Right cardiac atrium (tissue), 5 donors: ENCODE measurements around the gene APOA1. TPM values are rescaled to one million over a fixed set of nuclear protein-coding genes. Genes with fewer than 3 reads are reported as not detected.

ENCODE experiments used
- ATAC-seq, 2 donors: fragments of 200-7000 bp; cut with Tn5 transposase; one replicate each; pipeline versions ENCODE4 v1.8.0 to v1.9.1; 2020; ENCODE audit warnings: moderate library complexity in 2 of 2, mild to moderate bottlenecking in 1 of 2
- DNase-seq, 3 donors: peaks; one replicate each; pipeline ENCODE4 v3.0.0-alpha.2; 2020
- H3K27ac ChIP-seq: one replicate; pipeline ENCODE4 v1.5.1; 2013; ENCODE audit warnings: mild to moderate bottlenecking, low read length, control low read depth, moderate library complexity
- H3K27me3 ChIP-seq: one replicate; pipeline ENCODE4 v1.6.1; 2013; ENCODE audit not compliant: control insufficient read depth, insufficient read depth
- H3K4me1 ChIP-seq: one replicate; pipeline ENCODE4 v1.6.1; 2013; ENCODE audit warnings: low read length; ENCODE audit not compliant: control insufficient read depth, insufficient read depth
- H3K4me3 ChIP-seq: one replicate; pipeline ENCODE4 v1.5.1; 2013; ENCODE audit warnings: low read length, control low read depth
- H3K9me3 ChIP-seq: one replicate; pipeline ENCODE4 v1.6.1; 2013; ENCODE audit warnings: low read length; ENCODE audit not compliant: control insufficient read depth
- WGBS: extraction: QIAGEN DNeasy Blood & Tissue Kit; methylation state at CpG from one replicate; pipeline ENCODE4 v1.1.7; 2013; 5-methylcytosine and 5-hydroxymethylcytosine counted together
- intact Hi-C, 4 donors: fragments of 100-400 bp; cut with DNase I; formaldehyde crosslinking; loops; one replicate each; pipeline versions ENCODE4 v1.11.0 to v1.14.0; 2022 to 2023
- polyA plus RNA-seq: library from polyadenylated mRNA; stranded (reverse); fragments of 200-250 nt; gene quantifications from one replicate; pipeline ENCODE4 v1.2.3, GENCODE V29; 2013
- total RNA-seq, 4 donors: library from RNA; stranded (reverse); fragmentation: NEBNext Ultra II Directional; extraction: Animal tissue kit (Norgen Biotek cat#: 25700); gene quantifications; one replicate each; pipeline ENCODE4 v1.2.1, GENCODE V29; 2021
- donor health status: healthy with polysubstance abuse.
- donor health status: DM: no; HTN: yes; CAD: no.
- donor health status: DM: no; HTN: no; CAD: no.
- donor health status: DM: no; HTN: yes; CAD: no; lungs with severe emphysema.
- donor health status: DM: yes; HTN: yes; CAD: no.

Gene APOA1
- total and polyA plus RNA-seq, 5 donors: 5.2 to 43.0 (median 6.2) TPM

DNA sequence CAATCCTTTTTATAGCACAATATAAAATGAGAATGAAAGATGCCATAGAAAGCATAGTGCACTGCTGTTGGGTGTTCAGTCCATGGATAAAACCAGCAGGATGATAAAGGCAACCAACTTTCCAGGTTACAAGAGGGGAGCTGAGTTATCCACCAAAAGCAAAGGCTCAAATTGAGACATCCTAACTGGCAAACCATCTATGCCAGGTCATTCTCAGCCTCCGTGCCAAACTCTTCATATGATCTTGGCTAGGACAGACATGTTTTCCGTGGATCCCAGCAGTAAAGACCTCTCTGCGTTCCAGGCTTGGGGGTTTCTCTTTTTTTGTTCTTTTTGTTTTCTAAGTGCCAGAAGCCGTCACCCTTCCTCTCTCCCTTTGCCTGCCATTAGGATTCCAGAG is 7.3 kb upstream of the APOA1 start:
- Histone ChIP-seq H3K27me3 (no peaks in the 10 kb centered on the region), H3K4me1 (no peaks in the 10 kb centered on the region), H3K9me3 (no peaks in the 10 kb centered on the region), H3K4me3 (no peak overlapping the region), H3K27ac (no peak overlapping the region)
- ATAC-seq (no peak), DNase-seq (no peak)
- intact Hi-C loops: no loop called here
- WGBS: 68% methylated on average over 4 of the region's 4 CpGs

DNA sequence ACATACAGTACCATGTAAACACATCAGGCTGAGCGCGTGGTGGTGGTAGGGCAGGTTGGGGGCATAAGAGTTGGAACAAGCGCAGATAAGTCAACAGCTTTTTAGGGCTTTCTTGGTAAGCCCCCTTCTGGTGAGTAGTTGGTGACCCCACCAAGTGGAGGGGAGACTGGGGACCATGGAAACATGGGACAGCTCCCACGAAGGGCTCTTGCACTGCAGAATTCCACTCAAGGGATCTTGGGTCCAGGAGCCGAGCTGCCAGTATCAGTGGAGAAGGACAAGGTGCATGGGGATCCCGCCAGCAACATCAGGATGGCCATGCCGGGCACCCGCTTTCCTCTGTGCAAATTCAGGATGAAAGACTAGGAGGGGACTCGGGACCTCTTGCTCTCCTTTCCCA is 6.2 kb upstream of the APOA1 start:
- no peak overlapping the region for H3K4me3 ChIP-seq
- no peak overlapping the region for H3K27ac ChIP-seq
- H3K4me1 ChIP-seq: no peaks in the 10 kb centered on the region
- ATAC-seq (no peak), DNase-seq (no peak)
- no peaks in the 10 kb centered on the region for H3K27me3 ChIP-seq
- WGBS: 92% methylated on average over 9 of the region's 9 CpGs
- intact Hi-C loops: no loop called here
- H3K9me3 ChIP-seq: no peaks in the 10 kb centered on the region

GRCh38 chr11:116842909-116843308 is 5.5 kb upstream of the APOA1 start:
- intact Hi-C loops: no loop called here
- no peak overlapping the region for H3K27ac ChIP-seq
- DNase-seq (no peak), ATAC-seq (peak in 1 of 2 donors; percentile 24)
- H3K4me3 ChIP-seq: no peak overlapping the region
- WGBS: 79% methylated on average over 4 of the region's 4 CpGs
- H3K27me3 ChIP-seq: no peaks in the 10 kb centered on the region
- no peaks in the 10 kb centered on the region for H3K9me3 ChIP-seq
- H3K4me1 ChIP-seq: no peaks in the 10 kb centered on the region

- H3K27ac ChIP-seq: no peak overlapping the region
These were observed 4.7 kb upstream of the APOA1 start for GRCh38 chr11:116842117-116842516.

GRCh38 chr11:116840746-116841296 is 3.4 kb upstream of the APOA1 start:
- Histone ChIP-seq H3K9me3 (no peaks in the 10 kb centered on the region), H3K4me1 (peaks cover 3% of the 10 kb centered on the region), H3K4me3 (no peak overlapping the region), H3K27ac (no peak overlapping the region), H3K27me3 (no peaks in the 10 kb centered on the region)
- DNase-seq (peak in 1 of 3 donors; percentile 52), ATAC-seq (no peak)
- intact Hi-C loops: no loop called here
- WGBS: 63% methylated on average over 9 of the region's 9 CpGs

More at GRCh38 chr11:116842117-116842516, 4.7 kb upstream of the APOA1 start:
- Histone ChIP-seq H3K27me3 (no peaks in the 10 kb centered on the region), H3K4me1 (peaks cover under 1% of the 10 kb centered on the region), H3K4me3 (no peak overlapping the region), H3K9me3 (no peaks in the 10 kb centered on the region)
- no peak for DNase-seq
- 99% methylated on average over 4 of the region's 4 CpGs for WGBS
- intact Hi-C loops: no loop called here
- no peak for ATAC-seq

DNA sequence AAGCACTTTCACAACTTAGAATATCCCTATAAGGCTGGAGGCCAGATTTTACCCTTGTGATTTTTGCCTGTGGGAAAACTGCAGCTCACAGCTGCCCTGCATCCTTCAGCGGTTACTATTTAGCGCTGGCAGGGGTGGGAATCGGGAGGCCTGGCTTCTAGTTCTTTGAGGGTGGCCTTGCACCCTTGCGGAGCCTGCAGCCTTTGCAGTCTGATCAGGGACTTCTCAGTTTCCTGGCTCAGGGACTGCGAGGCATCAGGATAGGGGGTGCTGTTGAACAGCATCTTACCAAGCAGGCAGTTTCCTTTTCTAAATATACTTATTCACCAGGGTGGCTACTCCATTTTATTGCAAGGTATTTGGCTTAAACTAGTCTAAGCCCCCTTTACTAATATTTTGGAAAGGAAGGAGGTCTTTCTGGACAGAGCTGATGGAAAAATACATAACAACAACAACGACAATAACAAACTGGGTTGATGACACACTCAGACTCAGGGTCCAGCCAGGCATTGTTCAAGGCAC is 2.9 kb upstream of the APOA1 start:
- peaks cover 3% of the 10 kb centered on the region for H3K4me1 ChIP-seq
- intact Hi-C loops: no loop called here
- 49% methylated on average over 6 of the region's 6 CpGs for WGBS
- no peak overlapping the region for H3K4me3 ChIP-seq
- no peaks in the 10 kb centered on the region for H3K9me3 ChIP-seq
- H3K27me3 ChIP-seq: no peaks in the 10 kb centered on the region
- no peak overlapping the region for H3K27ac ChIP-seq
- peak; percentile 45 to 77 (median 75) for DNase-seq
- ATAC-seq: no peak

DNA sequence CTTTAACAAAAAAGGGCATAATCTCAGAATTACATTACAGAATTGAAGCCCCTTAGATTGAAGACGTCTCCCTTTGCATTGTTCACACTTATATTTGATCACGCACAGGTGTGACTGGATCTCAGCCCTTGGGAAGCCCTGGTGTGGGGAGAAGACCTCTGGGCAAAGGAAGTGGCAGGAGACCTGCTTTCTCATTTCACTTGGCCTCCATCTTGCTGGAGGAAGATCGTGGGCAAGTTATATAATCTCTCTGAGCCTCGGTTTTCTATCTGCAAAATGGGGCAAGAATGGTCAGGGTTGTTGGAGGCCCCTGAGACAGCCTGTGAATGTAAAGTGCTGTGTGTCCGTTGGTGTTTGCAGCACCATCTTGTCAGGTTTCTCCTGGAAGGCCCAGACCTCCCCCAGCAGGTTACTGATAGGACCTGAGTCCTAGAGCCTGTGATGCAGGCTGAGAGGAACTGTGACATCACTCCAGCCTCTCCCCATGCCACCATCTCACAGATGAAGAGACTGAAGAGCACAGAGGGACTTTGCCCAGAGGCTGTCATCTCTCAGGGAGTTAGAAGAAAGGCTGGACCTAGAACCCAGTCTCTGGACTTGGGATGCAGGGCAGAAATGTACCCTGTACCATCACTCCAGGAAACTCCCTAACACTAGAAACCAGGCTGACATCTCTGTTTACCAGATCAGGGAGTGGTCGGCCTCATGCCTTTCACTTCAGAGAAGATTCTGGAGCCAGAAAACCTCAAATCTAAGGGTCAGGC is 1.1 kb upstream of the APOA1 start:
- ATAC-seq (no peak), DNase-seq (peak in 1 of 3 donors; percentile 22)
- H3K27ac ChIP-seq: no peak overlapping the region
- 91% methylated on average over 6 of the region's 6 CpGs for WGBS
- H3K4me3 ChIP-seq: no peak overlapping the region
- H3K4me1 ChIP-seq: peaks cover 3% of the 10 kb centered on the region
- intact Hi-C loops: loop anchor here in 3 of 4 donors (5.0 kb wide), 1 partner anchor 46 kb away; the partner anchor contains the start of gene APOA5 (in 3 of the 3)
- no peaks in the 10 kb centered on the region for H3K27me3 ChIP-seq
- no peaks in the 10 kb centered on the region for H3K9me3 ChIP-seq

GRCh38 chr11:116836632-116836991 is 810 bp downstream of the APOA1 start:
- H3K4me3 ChIP-seq: no peak overlapping the region
- ATAC-seq (no peak), DNase-seq (no peak)
- no peaks in the 10 kb centered on the region for H3K27me3 ChIP-seq
- intact Hi-C loops: loop anchor here in 3 of 4 donors (5.0 kb wide), 1 partner anchor 44 kb away; the partner anchor contains the start of gene APOA5 (in 3 of the 3)
- 88% methylated on average over 7 of the region's 7 CpGs for WGBS
- no peaks in the 10 kb centered on the region for H3K9me3 ChIP-seq
- H3K4me1 ChIP-seq: peaks cover 3% of the 10 kb centered on the region
- peak overlapping the region; percentile 40 for H3K27ac ChIP-seq

- ATAC-seq (peak; percentile 87 to 88), DNase-seq (peak; percentile 93 to 99 (median 97))
- H3K4me1 ChIP-seq: peaks cover 3% of the 10 kb centered on the region
- 11% methylated on average over 57 of the region's 57 CpGs for WGBS
- H3K4me3 ChIP-seq: no peak overlapping the region
- intact Hi-C loops: loop anchor here in 3 of 4 donors (5.0 kb wide), 1 partner anchor 44 kb away; the partner anchor contains the start of gene APOA5 (in 3 of the 3)
- H3K27me3 ChIP-seq: no peaks in the 10 kb centered on the region
- H3K27ac ChIP-seq: peak overlapping the region; percentile 42
- H3K9me3 ChIP-seq: no peaks in the 10 kb centered on the region
These were observed 1.4 kb downstream of the APOA1 start for GRCh38 chr11:116835791-116836631.

- ATAC-seq (peak; percentile 4 to 82), DNase-seq (peak in 1 of 3 donors; percentile 66)
- Histone ChIP-seq H3K27me3 (no peaks in the 10 kb centered on the region), H3K4me3 (no peak overlapping the region), H3K27ac (peak overlapping the region; percentile 42), H3K4me1 (peaks cover 3% of the 10 kb centered on the region), H3K9me3 (no peaks in the 10 kb centered on the region)
- 38% methylated on average over 28 of the region's 28 CpGs for WGBS
- intact Hi-C loops: loop anchor here in 3 of 4 donors (5.0 kb wide), 1 partner anchor 43 kb away; the partner anchor contains the start of gene APOA5 (in 3 of the 3)
These were observed 2.2 kb downstream of the APOA1 start for GRCh38 chr11:116835042-116835772.
